Germinal center (tissue), 1 donor: ENCODE measurements around the gene RGS19.

Source experiments
- DNase-seq: peaks from one replicate; pipeline ENCODE4 v3.0.0; 2012; ENCODE audit warnings: mixed read lengths, low spot score

Gene RGS19

GRCh38 chr20:64063389-64064144 is 15.8 kb downstream of the RGS19 start:
- DNase-seq, result no peak

GRCh38 chr20:64062596-64063388 is 16.5 kb downstream of the RGS19 start, which contains the start of gene TCEA2:
Gene TCEA2, plus strand, starts transcription at chr20:64063198. Its CDS starts 115 bp downstream, at chr20:64063313.
- DNase-seq, result peak; percentile 95

- no peak for DNase-seq
Observed at GRCh38 chr20:64062276-64062595, 17.1 kb downstream of the RGS19 start.

GRCh38 chr20:64058536-64058935 is 20.8 kb downstream of the RGS19 start:
- no peak for DNase-seq

GRCh38 chr20:64057628-64058498 is 21.5 kb downstream of the RGS19 start:
- DNase-seq, result peak; percentile 86

- no peak for DNase-seq
Observed at GRCh38 chr20:64056889-64057627, 22.3 kb downstream of the RGS19 start.

GRCh38 chr20:64056639-64056888 is 22.8 kb downstream of the RGS19 start:
- no peak for DNase-seq

GRCh38 chr20:64055893-64056638 is 23.3 kb downstream of the RGS19 start:
- no peak for DNase-seq

- no peak for DNase-seq
Observed at GRCh38 chr20:64055396-64055892, 23.9 kb downstream of the RGS19 start.

GRCh38 chr20:64053841-64054661 is 25.3 kb downstream of the RGS19 start:
- no peak for DNase-seq

- no peak for DNase-seq
Observed at GRCh38 chr20:64052987-64053840, 26.1 kb downstream of the RGS19 start.

GRCh38 chr20:64052326-64052722 is 27.0 kb downstream of the RGS19 start:
- DNase-seq, result no peak

GRCh38 chr20:64051561-64052325 is 27.6 kb downstream of the RGS19 start:
- no peak for DNase-seq

- DNase-seq, result no peak
Observed at GRCh38 chr20:64051033-64051452, 28.3 kb downstream of the RGS19 start.

- DNase-seq, result no peak
Observed at GRCh38 chr20:64050261-64051032, 28.9 kb downstream of the RGS19 start.

GRCh38 chr20:64049878-64050260 is 29.4 kb downstream of the RGS19 start:
- no peak for DNase-seq

- no peak for DNase-seq
Observed at GRCh38 chr20:64049060-64049877, 30.0 kb downstream of the RGS19 start, which contains the start of gene SOX18. Gene SOX18, minus strand, starts transcription at chr20:64049639. Its CDS starts 123 bp downstream, at chr20:64049516.
